Stimulated activated CD4-positive, alpha-beta T cell treated with anti-CD3 and anti-CD28 coated beads, Interleukin-2, amount 100 ng/mL, for 48 hours (primary cell): ENCODE measurements around the gene TMEM139.

Experiments used
- DNase-seq, 2 donors: peaks; one replicate each; pipeline ENCODE4 v3.0.0-alpha.2; 2020

TMEM139 gene

DNA sequence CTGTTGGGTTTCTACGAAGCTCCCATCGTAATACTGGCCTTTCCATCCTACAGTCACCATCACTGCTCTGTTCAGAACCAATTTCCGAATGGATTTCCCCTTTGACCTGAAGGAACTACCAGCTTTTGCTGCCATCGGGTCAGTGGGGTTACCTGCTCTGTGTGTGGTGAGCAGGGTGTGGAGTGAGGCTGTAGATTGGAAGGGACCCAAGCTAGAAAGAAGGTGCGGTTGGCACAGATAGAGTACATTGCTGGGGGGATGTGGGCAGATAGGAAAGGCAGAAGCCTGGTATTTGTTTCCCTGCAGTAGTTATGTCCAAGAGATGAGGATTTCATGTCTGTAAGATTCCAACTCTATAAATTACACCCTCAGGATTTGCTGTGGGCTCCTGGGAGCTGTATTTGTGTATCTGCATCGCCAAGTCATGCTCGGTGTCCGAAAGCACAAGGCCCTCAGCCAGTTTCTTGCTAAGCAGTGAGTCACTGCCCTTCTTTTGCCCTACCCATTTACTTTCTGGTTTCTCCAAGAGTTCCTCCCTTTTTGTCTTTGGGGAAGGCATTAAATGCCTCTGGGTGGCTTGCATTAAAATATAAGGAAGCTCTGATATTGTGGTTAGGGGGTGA lies 46.5 kb downstream of the TMEM139 start:
- no peak for DNase-seq

DNA sequence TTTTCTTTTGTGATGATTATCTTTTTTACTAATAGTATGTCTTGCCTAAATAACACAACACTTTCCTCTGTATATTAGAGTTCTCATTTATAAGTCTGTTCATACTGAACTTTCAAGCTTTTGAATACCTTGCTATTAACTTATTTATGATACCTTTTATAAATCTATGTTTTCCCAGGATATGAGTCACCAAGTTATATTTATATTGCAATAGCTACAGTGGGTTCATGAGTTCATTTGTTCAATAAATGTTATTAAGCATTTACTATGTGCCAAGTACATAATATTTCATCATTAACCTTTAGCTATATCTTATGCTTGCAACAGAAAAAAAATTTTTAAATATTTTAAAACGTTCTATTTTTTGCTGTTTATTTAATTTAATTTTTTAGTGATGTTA lies 49.5 kb downstream of the TMEM139 start:
- no peak for DNase-seq

DNA sequence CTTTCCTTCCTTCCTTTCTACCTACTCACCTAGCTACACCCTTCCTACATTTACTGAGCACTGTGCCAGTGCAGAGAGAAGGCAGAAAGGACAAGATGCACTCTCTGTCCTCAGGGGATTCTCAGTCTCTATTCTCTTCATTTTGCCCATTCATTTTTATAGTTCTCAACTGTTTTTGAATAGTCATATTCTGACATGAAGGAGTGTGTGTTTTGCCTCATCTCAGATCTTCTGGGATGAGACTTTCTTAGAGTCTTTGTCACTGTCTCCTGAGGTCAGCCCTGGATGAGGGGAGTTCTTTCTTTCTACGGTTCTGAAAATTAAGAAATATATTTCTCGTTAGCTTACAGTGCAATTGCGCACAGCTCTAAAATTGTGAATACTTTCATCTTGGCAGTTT lies 52.5 kb downstream of the TMEM139 start:
- no peak for DNase-seq
